H9 (cell line): ENCODE measurements around the gene NACC2. TPM values are rescaled to one million over a fixed set of nuclear protein-coding genes. Genes with fewer than 3 reads are reported as not detected.

Experiments used
- DNase-seq: peaks from one replicate; pipeline ENCODE4 v3.0.0-alpha.2; 2017
- H2AFZ ChIP-seq: one replicate; pipeline ENCODE4 v1.6.1; 2013; ENCODE audit warnings: mild to moderate bottlenecking, low read length, control low read depth, moderate library complexity
- H2AK5ac ChIP-seq: 2 replicates; pipeline ENCODE4 v1.6.1; 2013; ENCODE audit warnings: low read length, control low read depth, mixed read lengths; ENCODE audit not compliant: insufficient read length
- H2BK120ac ChIP-seq: one replicate; pipeline ENCODE4 v1.6.1; 2013; ENCODE audit warnings: low read depth, mild to moderate bottlenecking, low read length, control low read depth, inconsistent platforms; ENCODE audit not compliant: poor library complexity, severe bottlenecking
- H2BK12ac ChIP-seq: 2 replicates; pipeline ENCODE4 v1.6.1; 2013; ENCODE audit warnings: low read length, control low read depth, mixed read lengths, low read depth; ENCODE audit not compliant: insufficient read length
- H2BK15ac ChIP-seq: 2 replicates; pipeline ENCODE4 v1.6.1; 2013; ENCODE audit warnings: low read depth, low read length, control low read depth
- H2BK20ac ChIP-seq: one replicate; pipeline ENCODE4 v1.6.1; 2013; ENCODE audit warnings: low read depth, mild to moderate bottlenecking, low read length, control low read depth, inconsistent platforms; ENCODE audit not compliant: poor library complexity, severe bottlenecking
- H2BK5ac ChIP-seq: 2 replicates; pipeline ENCODE4 v1.6.1; 2013; ENCODE audit warnings: low read length, control low read depth, mixed read lengths; ENCODE audit not compliant: insufficient read length
- H3K14ac ChIP-seq: 2 replicates; pipeline ENCODE4 v1.6.1; 2013; ENCODE audit warnings: low read length, control low read depth; ENCODE audit not compliant: insufficient read depth
- H3K18ac ChIP-seq: 2 replicates; pipeline ENCODE4 v1.6.1; 2013; ENCODE audit warnings: low read depth, mild to moderate bottlenecking, mixed read lengths, low read length, control low read depth; ENCODE audit not compliant: insufficient read length
- H3K23ac ChIP-seq: 2 replicates; pipeline ENCODE4 v1.6.1; 2013; ENCODE audit warnings: low read length, control low read depth, mixed read lengths, low read depth; ENCODE audit not compliant: insufficient read length
- H3K23me2 ChIP-seq: 2 replicates; pipeline ENCODE4 v1.6.1; 2013; ENCODE audit warnings: low read depth, mild to moderate bottlenecking, mixed read lengths, low read length, control low read depth; ENCODE audit not compliant: insufficient read length, poor library complexity, severe bottlenecking
- H3K27ac ChIP-seq: 2 replicates; pipeline ENCODE4 v1.5.1; 2013; ENCODE audit warnings: low read length, control low read depth, mixed read lengths, low read depth; ENCODE audit not compliant: insufficient read length
- H3K27me3 ChIP-seq: 2 replicates; pipeline ENCODE4 v1.6.1; 2013; ENCODE audit warnings: low read length, control low read depth, inconsistent platforms; ENCODE audit not compliant: insufficient read depth
- H3K4ac ChIP-seq: 2 replicates; pipeline ENCODE4 v1.6.1; 2013; ENCODE audit warnings: low read depth, mild to moderate bottlenecking, control low read depth, inconsistent platforms, low read length, moderate library complexity
- H3K4me1 ChIP-seq: 2 replicates; pipeline ENCODE4 v1.6.1; 2013; ENCODE audit warnings: low read length, control low read depth, inconsistent platforms; ENCODE audit not compliant: insufficient read depth
- H3K4me2 ChIP-seq: 2 replicates; pipeline ENCODE4 v1.6.1; 2013; ENCODE audit warnings: low read length, control low read depth, mixed read lengths; ENCODE audit not compliant: insufficient read length, insufficient read depth
- H3K56ac ChIP-seq: 2 replicates; pipeline ENCODE4 v1.6.1; 2013; ENCODE audit warnings: low read depth, mild to moderate bottlenecking, mixed read lengths, low read length, control low read depth; ENCODE audit not compliant: insufficient read length
- H3K79me1 ChIP-seq: 2 replicates; pipeline ENCODE4 v1.6.1; 2013; ENCODE audit warnings: low read depth, mild to moderate bottlenecking, moderate library complexity, low read length, control low read depth, inconsistent platforms; ENCODE audit not compliant: insufficient read depth, poor library complexity, severe bottlenecking
- H3K79me2 ChIP-seq: 2 replicates; pipeline ENCODE4 v1.6.1; 2013; ENCODE audit warnings: low read length, control low read depth, inconsistent platforms; ENCODE audit not compliant: insufficient read depth
- H3K9ac ChIP-seq: 2 replicates; pipeline ENCODE4 v1.6.1; 2013; ENCODE audit warnings: low read length, control low read depth, mixed read lengths; ENCODE audit not compliant: insufficient read length; ENCODE audit errors: extremely low read depth
- H3K9me3 ChIP-seq: one replicate; pipeline ENCODE4 v1.6.1; 2013; ENCODE audit warnings: low read depth, low read length, inconsistent platforms; ENCODE audit not compliant: control insufficient read depth
- H3T11ph ChIP-seq: one replicate; pipeline ENCODE4 v1.6.1; 2013; ENCODE audit warnings: mild to moderate bottlenecking, low read length, control low read depth, inconsistent platforms
- H4K20me1 ChIP-seq: one replicate; pipeline ENCODE4 v1.6.1; 2013; ENCODE audit not compliant: control insufficient read depth, insufficient read length, insufficient read depth
- H4K5ac ChIP-seq: 2 replicates; pipeline ENCODE4 v1.6.1; 2013; ENCODE audit warnings: low read depth, mild to moderate bottlenecking, mixed read lengths, low read length, control low read depth; ENCODE audit not compliant: insufficient read length
- H4K8ac ChIP-seq: replicated peaks from 2 replicates; pipeline ENCODE4 v1.6.1; 2013; ENCODE audit warnings: low read length, control low read depth, mixed read lengths, low read depth; ENCODE audit not compliant: insufficient read length
- H4K91ac ChIP-seq: 2 replicates; pipeline ENCODE4 v1.6.1; 2013; ENCODE audit warnings: low read depth, mild to moderate bottlenecking, moderate library complexity, mixed read lengths, low read length, control low read depth; ENCODE audit not compliant: insufficient read length
- H3K27ac Mint-ChIP-seq, 3 experiments: 2 replicates in 2 of 3; 3 replicates in 1 of 3; pipeline ENCODE4 v1.8.0; 2020 to 2021; ENCODE audit warnings: mixed read lengths in 3 of 3, mild to moderate bottlenecking in 1 of 3, moderate library complexity in 1 of 3
- H3K27me3 Mint-ChIP-seq: 2 replicates; pipeline ENCODE4 v1.8.0; 2021; ENCODE audit warnings: low read depth, mild to moderate bottlenecking, moderate library complexity, mixed read lengths
- H3K36me3 Mint-ChIP-seq, 3 experiments: 2 replicates in 2 of 3; 3 replicates in 1 of 3; pipeline ENCODE4 v1.8.0; 2020 to 2021; ENCODE audit warnings: low read depth in 3 of 3, mixed read lengths in 3 of 3; ENCODE audit not compliant: insufficient read depth in 1 of 3
- H3K4me1 Mint-ChIP-seq, 2 experiments: 2 replicates each; pipeline ENCODE4 v1.8.0; 2020; ENCODE audit warnings: mixed read lengths in 2 of 2
- H3K4me3 Mint-ChIP-seq, 2 experiments: 2 replicates in 1 of 2; 3 replicates in 1 of 2; pipeline ENCODE4 v1.8.0; 2020 to 2021; ENCODE audit warnings: mild to moderate bottlenecking in 2 of 2, mixed read lengths in 2 of 2, moderate library complexity in 1 of 2
- H3K9me3 Mint-ChIP-seq, 2 experiments: 2 replicates in 1 of 2; 3 replicates in 1 of 2; pipeline ENCODE4 v1.8.0; 2020; ENCODE audit warnings: mild to moderate bottlenecking in 2 of 2, mixed read lengths in 2 of 2, moderate library complexity in 1 of 2
- CTCF ChIP-seq: fragments of 200-600 bp; sonication (generic); conservative IDR thresholded peaks from 3 replicates; pipeline ENCODE4 v1.8.0; 2021; ENCODE audit warnings: antibody characterized with exemption, mild to moderate bottlenecking
- WGBS: extraction: QIAGEN DNeasy Blood & Tissue Kit; methylation state at CpG from one replicate; pipeline ENCODE4 v1.1.7; 2013; ENCODE audit warnings: missing lambda C conversion rate, low lambda C conversion rate, mixed read lengths; ENCODE audit not compliant: insufficient read length; ENCODE audit errors: extremely low coverage; 5-methylcytosine and 5-hydroxymethylcytosine counted together
- total RNA-seq: library from RNA; stranded (reverse); gene quantifications from 2 replicates; pipeline ENCODE4 v1.2.1, GENCODE V29; 2021

Gene NACC2
- total RNA-seq, 1 experiment from 2014 or later = 11.5 TPM

GRCh38 chr9:136131629-136132511, 36.8 kb upstream of the NACC2 start:
- no peaks in the 10 kb centered on the region for H3K9me3 ChIP-seq
- no peak overlapping the region for H3K4ac ChIP-seq
- H3K4me2 ChIP-seq = no peak overlapping the region
- no peak for DNase-seq
- H2BK15ac ChIP-seq = no peak overlapping the region
- no peak overlapping the region for H3K14ac ChIP-seq
- no peaks in the 10 kb centered on the region for H3K79me1 ChIP-seq
- peaks cover 2% of the 10 kb centered on the region for H3K23me2 ChIP-seq
- no peak overlapping the region for H2BK5ac ChIP-seq
- peaks cover 29% of the 10 kb centered on the region for H3K27me3 Mint-ChIP-seq
- H3K27ac Mint-ChIP-seq = no peak overlapping the region
- no peak overlapping the region for H3K27ac ChIP-seq
- no peak overlapping the region for H3T11ph ChIP-seq
- no peak overlapping the region for H3K23ac ChIP-seq
- H3K56ac ChIP-seq = no peak overlapping the region
- no peak overlapping the region for H2BK12ac ChIP-seq
- no peak overlapping the region for H2BK120ac ChIP-seq
- H4K5ac ChIP-seq = no peak overlapping the region
- no peak overlapping the region for H2AFZ ChIP-seq
- no peaks in the 10 kb centered on the region for H3K4me1 ChIP-seq
- H3K18ac ChIP-seq = no peak overlapping the region
- no peak overlapping the region for H2AK5ac ChIP-seq
- no peaks in the 10 kb centered on the region for H3K9me3 Mint-ChIP-seq
- peak overlapping the region in 1 of 2 experiments; percentile 38; a peak in 2 of 5 replicates for H3K4me3 Mint-ChIP-seq
- no peak for TF ChIP-seq CTCF
- H3K4me1 Mint-ChIP-seq = peaks cover 10 to 22% of the 10 kb centered on the region in 2 experiments
- WGBS = no CpG with 5 or more reads among the region's 31 CpGs
- peaks cover 6% of the 10 kb centered on the region; the same call in 1 of the 2 replicates for H3K27me3 ChIP-seq
- no peak overlapping the region for H2BK20ac ChIP-seq
- no peaks in the 10 kb centered on the region for H4K20me1 ChIP-seq
- H3K79me2 ChIP-seq = no peaks in the 10 kb centered on the region
- no peak overlapping the region for H4K8ac ChIP-seq
- no peak overlapping the region for H4K91ac ChIP-seq
- no peak overlapping the region for H3K9ac ChIP-seq
- H3K36me3 Mint-ChIP-seq = no peaks in the 10 kb centered on the region
